HG03354 (cell line): Measurements from ENCODE around the gene CEP72.
"Not testable (repeated sequence)": the region's sequence is repeated elsewhere in the genome, so short reads cannot be mapped to it uniquely, and the experiment has no call there.

Source experiments
- ATAC-seq: cut with Tn5 transposase; IDR thresholded peaks from one replicate; pipeline ENCODE4 v1.9.1; 2021; ENCODE audit warnings: mild to moderate bottlenecking; ENCODE audit not compliant: unreplicated experiment, poor library complexity, severe bottlenecking

CEP72 gene

DNA sequence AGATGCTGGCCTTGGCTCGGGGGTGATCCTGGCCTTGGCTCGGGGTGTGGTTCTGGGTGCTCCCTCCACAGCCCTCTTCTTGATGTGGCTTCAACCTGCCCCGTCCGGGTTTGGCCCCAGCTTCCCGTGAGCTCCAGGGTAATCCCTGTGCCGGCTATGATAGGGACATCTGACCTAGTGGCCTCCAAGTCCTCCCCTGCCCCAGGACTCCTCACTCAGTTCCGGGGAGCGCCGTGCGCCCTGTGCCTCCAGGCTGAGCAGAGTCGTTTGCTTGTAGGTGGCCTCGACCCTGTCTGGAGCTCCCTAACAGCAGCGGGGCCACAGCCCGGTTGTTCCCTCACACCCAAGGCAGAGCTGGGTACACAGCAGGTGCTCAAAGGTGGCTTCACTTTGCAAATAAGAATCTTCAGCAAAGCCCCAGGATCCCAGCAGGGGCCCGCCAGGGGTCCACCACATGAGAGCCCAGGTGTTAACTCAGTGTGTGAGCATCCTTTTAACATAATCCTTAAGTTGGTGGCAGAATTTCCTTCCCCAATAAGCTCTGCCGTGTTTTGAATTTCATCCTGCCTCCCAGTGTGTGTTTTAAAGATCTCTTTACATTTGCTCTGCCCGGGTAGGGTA lies 32.3 kb upstream of the CEP72 start:
- ATAC-seq: no peak

DNA sequence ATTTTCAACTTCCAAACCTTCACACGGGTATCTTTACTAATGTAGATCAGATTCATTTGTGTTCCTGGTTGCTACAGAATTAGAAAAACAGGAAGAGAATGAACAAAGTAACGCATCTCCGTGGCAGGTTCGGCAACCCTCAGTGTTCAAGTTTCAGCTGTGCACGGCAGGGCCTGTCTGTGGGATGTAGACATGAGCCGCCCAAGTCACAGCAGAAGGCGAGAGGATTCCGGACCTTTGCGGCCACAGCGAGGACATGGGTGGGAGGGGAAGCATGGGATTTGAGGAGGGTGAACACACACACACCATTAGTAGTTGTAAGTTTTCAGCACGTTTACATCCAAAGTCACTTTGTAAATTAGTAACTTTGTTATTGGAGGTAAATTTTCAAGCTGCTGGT lies 31.7 kb upstream of the CEP72 start:
- no peak for ATAC-seq

DNA sequence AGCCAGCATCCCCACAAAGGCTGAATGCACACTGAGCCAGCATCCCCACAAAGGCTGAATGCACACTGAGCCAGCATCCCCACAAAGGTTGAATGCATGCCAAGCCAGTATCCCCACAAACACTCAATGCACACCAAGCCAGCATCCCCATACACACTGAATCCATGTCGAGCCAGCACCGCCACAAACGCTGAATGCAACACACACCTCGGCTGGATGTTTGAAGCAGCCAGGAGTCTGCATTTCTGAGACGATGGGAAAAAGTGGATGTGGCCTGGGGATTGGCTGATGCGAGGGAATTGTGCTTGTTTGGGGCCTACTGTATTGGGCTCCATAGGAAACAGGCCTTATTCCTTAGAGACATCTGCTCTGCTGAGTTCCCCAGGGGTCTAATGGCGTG lies 30.9 kb upstream of the CEP72 start:
- ATAC-seq: no peak

DNA sequence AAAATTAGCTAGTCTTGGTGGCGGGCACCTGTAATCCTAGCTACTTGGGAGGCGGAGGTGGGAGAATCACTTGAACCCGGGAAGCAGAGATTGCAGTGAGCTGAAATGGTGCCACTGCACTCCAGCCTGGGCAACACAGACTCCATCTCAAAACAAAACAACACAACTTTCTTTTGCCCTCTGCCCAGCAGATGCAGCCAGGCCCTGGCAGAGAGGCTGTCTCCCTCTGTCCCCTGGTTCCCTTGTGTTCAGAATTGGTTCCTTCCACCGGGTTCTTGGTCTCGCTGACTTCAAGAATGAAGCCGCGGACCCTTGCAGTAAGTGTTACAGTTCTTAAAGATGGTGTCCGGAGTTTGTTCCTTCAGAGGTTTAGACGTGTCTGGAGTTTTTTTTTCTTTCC lies 30.2 kb upstream of the CEP72 start:
- no peak for ATAC-seq

DNA sequence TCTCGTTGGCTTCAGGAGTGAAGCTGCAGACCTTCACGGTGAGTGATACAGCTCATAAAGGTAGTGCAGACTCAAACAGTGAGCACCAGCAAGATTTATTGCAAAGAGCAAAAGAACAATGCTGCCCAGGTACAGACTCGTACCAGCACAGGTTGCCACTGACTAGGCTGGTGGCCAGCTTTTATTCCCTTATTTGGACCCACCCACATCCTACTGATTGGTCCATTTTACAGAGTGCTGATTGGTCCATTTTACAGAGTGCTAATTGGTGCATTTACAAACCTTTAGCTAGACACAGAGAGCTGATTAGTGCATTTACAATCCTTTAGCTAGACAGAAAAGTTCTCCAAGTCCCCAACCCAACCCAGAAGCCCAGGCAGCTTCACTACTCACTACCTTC lies 29.7 kb upstream of the CEP72 start:
- not testable (repeated sequence) for ATAC-seq

DNA sequence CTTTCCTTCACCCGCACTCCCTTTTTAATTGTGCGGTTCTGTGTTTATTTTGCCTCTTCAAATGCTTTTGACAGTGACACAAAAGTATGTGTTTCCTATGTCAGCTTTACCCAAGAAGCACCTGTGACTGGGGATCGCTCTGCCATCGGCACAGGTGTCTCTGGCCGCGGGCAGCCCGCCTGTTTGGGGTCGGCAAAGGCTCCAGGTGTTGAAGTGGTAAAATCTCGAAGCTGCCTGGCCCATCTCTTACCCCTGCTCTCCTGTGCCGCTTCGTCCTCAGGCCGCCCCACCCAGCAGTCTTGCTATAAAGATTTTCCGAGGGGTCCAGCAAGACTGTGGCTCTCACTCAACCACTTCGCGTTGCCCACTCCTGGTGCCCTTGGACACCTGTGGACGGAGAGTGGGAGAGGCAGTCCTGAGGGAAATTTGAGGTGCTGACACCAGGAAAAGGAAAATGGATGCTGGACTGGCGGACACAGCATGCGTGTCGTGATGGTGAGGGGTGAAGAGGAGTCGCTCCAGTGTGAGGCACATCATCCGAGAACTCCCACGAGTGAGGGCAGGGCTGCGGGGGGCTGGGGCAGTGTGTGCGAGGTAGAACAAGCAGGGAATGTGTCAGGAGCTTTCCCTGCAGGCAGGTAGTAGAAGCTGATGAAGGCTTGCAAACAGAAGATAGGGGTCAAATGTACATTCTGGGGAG lies 29.1 kb upstream of the CEP72 start:
- no peak for ATAC-seq

DNA sequence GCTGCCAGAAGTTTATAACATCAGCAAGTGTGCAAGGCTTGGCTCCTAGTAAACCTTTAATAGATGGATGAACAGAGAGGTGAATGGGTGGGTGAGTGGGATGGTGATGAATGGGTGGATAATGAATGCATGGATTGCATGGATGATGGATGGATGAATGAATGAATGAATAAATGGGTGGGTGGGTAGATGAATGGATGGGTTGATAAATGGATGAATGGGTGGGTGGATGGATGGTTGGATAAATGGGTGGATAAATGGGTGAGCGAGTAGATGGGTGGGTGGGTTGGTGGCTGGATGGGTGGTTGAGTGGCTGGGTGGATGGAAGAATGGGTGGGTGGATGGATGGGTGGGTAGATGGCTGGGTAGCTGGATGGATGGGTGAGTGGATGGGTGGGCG lies 28.5 kb upstream of the CEP72 start:
- ATAC-seq: no peak

DNA sequence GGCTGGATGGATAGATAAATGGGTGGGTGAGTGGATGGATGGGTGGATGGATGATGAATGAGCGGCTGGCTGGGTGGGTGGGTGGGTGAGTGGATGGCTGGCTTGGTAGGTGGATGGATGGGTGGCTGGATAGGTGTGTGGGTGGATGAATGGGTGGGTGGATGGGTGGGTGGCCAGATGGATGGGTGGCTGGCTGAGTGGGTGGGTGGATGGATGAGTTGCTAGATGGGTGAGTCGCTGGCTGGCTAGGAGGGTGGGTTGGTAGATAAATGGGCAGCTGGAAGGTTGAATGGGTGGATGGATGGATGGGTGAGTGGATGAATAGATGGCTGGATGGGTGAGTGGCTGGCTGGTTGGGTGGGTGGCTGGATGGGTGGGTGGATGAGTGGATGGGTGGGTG lies 27.9 kb upstream of the CEP72 start:
- no peak for ATAC-seq

DNA sequence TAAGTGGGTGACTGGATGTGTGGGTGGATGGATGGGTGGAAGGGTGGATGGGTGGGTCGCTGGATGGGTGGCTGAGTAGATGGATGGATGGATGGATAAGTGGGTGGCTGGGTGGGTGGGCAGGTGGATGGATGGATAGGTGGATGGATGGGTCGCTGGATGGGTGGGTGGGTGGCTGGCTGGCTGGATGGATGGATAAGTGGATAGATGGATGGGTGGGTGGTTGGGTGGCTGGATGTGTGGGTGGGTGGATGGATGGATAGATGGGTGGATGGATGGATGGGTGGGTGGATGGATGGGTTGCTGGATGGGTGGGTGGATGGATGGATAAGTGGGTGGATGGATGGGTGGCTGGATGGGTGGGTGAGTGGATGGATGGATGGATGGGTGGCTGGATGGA lies 27.3 kb upstream of the CEP72 start:
- ATAC-seq: no peak

DNA sequence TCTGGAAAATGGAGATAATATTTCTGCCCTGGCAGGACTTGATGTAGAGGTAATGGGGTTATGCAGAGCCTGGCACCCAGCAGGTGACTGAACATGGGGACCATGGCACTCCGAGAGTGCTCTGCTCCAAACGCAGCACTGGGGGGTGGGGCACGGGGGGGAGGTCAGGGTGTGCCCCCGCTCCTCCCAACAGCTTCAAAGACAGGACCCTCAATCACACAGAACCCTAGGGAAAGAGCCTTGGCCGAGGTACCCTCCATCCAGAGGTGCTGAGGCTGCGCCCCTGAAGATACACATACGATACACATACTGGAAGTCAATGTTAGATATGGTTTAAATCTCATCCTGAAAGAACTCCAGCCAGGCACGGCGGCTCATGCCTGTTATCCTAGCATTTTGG lies 26.6 kb upstream of the CEP72 start:
- ATAC-seq: no peak

DNA sequence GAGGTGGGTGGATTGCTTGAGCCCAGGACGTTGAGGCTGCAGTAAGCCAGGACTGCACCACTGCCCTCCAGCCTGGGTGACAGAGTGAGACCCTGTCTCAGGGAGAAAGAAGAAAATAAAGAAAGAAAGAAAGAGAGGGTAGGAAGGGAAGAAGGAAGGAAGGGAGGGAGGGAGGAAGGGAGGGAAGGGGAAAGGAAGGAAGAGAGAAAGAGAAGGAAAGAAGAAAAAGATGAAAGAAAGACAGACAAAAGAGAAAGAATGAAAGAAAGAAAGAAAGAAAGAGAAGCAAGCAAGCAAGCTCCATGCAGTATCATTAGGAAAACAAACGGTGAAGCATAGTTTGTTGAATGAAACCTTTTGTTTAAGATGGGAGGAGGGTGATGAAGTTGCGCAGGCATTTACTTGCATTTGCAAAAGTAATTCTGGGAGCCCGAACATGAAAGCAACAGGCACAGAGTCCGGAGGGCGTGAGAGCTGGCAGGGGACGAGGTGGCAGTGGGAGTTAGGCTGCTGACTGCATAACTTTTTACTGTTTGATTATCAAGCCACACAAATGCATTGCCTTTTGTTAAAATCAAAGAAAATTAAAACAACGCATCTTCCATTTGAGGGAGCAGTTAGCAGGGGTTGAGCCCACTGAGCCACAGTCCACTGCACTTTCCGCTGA lies 26.0 kb upstream of the CEP72 start:
- ATAC-seq: no peak

DNA sequence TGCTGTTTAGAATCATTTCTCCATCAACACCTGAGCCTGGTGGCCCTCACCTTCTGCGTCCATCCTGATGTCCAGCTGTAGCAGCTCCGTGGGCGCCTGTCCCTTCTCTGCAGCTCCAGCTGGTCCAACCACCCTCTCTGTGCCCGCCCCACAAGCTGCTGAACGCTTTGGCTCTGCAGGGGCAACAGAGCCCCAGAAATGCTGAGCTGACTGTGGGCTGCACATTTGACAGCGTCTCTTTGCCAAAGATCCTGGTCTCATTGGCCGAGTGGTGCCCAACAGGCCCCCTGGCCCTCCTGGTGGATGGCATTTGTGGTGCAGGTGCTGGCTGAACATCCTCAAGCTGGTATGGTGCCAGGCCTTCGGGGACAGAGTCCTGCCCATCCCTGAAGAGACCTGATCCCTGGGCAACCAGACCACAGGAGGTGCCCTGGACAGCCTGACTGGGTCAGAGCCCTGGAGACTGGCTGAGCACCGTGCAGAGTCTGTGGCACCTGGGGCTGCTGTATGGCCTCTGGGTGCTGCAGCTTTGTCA lies 25.3 kb upstream of the CEP72 start:
- no peak for ATAC-seq

DNA sequence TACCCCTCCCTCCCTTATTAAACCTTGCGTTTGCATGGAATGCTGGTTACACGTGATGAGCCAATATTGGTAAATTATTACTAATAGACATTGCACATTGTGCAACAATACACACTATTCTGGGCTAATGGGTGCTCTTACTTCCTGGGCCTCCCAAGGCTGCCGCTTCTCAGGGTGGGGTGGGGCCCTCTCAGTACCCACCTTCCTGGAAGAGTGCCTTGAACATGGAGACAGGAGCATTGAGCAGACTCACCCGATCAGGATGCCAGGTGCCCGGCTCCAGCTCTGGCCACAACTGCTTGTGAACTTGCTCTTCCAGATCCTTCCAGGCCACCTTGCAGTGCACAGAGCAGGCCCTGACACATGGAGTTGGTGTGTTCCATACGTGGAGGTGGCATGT lies 24.7 kb upstream of the CEP72 start:
- ATAC-seq: no peak

DNA sequence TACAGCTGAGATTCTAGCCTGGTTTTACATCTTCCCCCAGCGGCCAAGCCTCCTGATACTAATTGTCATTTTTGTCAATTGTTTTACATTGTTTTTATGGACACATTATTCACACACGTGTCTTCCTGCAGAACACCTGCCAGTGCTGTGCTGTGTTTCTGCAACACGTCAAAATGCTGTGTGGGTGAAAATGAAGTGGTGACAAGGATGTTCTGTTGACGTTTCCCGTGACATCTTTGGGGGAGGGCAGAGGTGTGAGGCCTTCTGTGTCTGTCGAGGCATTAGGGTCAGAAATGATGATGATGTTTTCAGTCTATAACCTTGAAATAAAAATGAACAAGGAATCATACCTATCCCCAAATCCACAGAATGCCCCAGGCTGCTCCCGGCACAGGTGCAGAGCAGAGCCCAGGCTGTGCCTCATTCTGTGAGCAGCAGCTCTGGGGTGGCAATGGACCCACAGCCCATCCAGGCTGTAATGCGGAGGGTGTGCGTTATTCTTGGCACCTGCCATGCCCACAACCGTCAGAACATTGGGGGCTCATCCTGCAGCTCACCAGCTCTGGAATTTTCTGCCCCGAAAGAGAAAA lies 23.6 kb upstream of the CEP72 start:
- no peak for ATAC-seq

DNA sequence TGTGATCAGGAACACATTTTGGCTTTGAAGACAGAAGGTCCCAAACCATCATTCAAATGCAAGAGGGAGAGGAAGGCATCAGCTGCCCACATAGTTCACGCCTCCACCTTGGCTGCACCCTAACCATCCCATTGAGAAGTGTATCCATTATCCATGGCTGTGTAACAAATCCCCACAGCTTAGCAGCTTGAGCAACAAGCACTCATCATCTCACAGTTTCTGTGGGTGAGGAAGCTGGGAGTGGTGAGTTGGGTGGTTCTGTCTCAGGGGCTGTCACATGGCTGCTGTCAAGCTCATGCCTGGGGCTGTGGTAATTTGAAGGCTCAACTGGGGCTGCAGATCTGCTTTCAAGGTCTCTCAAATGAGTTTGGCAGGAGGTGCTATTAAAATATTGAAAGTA lies 23.0 kb upstream of the CEP72 start:
- no peak for ATAC-seq

DNA sequence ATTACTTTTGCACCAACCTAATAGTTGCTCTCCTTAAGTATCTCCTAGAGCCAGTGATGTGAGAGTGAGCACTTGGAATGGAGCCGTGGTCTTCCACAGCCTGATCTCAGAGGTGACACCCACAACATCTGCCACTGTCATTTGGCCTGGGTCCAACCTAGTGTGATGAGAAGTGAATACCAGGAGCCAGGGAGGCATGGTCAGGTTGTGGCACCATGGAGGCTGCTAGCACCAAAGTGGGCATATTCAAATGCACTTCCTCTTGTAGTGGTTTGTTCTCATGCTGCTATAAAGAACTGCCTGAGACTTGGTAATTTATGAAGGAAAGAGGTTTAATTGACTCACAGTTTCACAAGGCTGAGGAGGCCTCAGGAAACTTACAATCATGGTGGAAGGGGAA lies 22.6 kb upstream of the CEP72 start:
- ATAC-seq: no peak

DNA sequence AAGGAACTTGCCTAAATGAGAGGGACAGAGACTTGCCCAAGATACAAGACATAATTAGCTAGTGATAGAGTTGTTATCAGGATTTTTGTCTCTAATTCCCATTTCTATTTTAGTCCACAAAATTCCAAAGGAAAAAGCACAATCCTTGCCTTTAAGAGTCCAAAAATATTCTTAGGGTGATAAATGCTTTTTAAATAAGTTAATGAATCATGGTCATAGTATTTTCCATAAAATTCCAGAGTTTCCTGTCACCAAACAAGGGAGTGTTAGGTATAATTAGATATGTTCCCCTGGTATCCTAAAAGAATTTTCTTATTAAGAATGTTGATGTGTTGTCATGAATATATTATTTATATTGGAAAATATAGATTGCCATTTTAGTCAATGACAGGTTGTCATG lies 21.8 kb upstream of the CEP72 start:
- no peak for ATAC-seq

DNA sequence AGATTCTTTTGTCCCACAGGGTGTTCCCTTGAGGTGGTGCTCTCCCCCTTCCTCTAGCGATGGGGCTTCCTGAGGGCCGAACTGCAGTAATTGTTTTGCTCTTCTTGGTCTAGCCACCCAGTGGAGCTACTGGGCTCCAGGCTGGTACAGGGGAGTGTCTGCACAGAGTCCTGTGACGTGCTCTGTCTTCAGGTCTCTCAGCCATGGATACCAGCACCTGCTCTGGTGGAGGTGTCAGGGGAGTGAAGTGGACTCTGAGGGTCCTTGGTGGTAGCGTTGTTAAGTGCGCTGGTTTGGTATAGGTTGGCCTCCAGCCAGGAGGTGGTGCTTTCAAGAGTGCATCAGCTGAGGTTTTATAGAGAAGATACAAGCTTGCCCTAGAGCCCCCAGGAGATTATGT lies 20.4 kb upstream of the CEP72 start:
- no peak for ATAC-seq

DNA sequence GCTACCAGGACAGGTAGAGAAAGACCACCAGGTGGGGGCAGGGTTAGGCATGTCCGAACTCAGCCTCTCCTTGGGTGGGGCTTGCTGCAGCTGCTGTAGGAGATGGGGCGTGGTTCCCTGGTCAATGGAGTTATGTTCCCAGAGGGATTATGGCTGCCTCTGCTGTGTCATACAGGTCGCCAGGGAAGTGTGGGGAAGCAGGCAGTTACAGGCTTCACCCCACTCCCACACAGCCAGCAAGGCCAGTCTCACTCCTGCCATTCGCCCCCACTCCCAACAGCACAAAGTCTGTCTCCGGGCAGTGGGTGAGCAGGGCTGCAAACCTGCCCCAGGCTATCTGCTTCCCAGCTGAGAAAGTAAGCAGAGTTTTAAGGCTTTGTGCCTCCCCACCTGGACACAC lies 20.0 kb upstream of the CEP72 start:
- ATAC-seq: no peak

DNA sequence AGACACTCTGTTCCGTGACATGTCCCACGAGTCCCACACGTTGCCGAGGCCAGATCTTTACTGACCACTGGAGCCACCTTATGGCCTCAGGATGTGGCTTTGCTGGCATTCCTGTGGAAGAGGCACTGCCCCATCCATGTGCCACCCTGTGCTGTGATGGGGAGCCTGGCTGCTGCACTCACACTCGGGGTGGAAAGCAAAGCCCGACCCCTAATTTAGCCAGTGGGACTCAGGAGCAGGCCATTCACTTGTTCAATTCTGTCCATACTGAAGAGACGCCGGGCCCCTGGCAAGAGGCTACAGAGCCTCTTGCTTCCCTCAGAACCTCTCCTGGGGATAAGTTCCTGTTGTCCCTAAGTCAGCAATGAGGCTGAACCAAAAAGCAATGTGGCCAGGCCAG lies 18.6 kb upstream of the CEP72 start:
- ATAC-seq: no peak
